Gastroesophageal sphincter (tissue), 3 donors: ENCODE data around the gene ERCC4.

ENCODE experiments used
- CTCF ChIP-seq, 4 experiments: fragments of 200-600 bp in 2 of 4; fragments of 450-650 bp in 2 of 4; sonication (generic) in 1 of 4; IDR thresholded peaks; one replicate each; pipeline ENCODE4 v1.5.1; 2017 to 2019; ENCODE audit warnings: antibody characterized with exemption in 4 of 4, mild to moderate bottlenecking in 2 of 4, moderate library complexity in 2 of 4
- EP300 ChIP-seq: sonication (generic); formaldehyde crosslinking; IDR thresholded peaks from one replicate; pipeline ENCODE4 v1.6.1; 2017; ENCODE audit warnings: antibody characterized with exemption, mild to moderate bottlenecking
- POLR2A ChIP-seq, 2 donors: fragments of 450-650 bp; IDR thresholded peaks; one replicate each; pipeline ENCODE4 v1.6.1; 2017; ENCODE audit warnings: antibody characterized with exemption in 2 of 2, mild to moderate bottlenecking in 2 of 2, moderate library complexity in 1 of 2

DNA sequence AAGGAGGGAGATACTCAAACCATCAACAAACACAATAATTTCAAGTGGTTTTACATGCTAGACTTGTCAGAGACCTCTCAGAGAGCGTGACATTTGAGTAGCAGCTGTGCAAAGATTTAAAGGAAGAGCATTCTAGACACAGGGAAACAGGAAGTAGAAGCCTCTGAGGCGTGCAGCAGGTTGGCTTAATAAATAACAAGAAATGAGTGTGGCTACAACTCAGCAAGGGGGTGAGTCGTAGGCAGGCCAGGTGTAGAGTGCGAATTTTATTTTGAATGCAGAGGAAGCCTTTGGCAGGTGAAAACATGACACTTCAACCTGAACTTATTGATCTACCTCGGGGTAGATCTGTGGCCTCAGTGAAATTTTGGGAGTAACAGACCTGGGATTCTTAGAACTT is 78.0 kb downstream of the ERCC4 start:
- no peak for TF ChIP-seq POLR2A (IDR thresholded peaks at IDR 0.05)
- no peak for TF ChIP-seq CTCF (IDR thresholded peaks at IDR 0.05)
- TF ChIP-seq EP300, result no peak
